Measurements from ENCODE around the gene IL17C. TPM values are rescaled to one million over a fixed set of nuclear protein-coding genes. Genes with fewer than 3 reads are reported as not detected.
"Not testable (repeated sequence)": the region's sequence is repeated elsewhere in the genome, so short reads cannot be mapped to it uniquely, and the experiment has no call there.

Gene IL17C
- polyA plus RNA-seq, 5 donors = 0.10 TPM; not detected in 4

- DNase-seq = not testable (repeated sequence)
Measured at GRCh38 chr16:88609426-88609825, 28.9 kb upstream of the IL17C start.

- DNase-seq = no peak
Measured at GRCh38 chr16:88610080-88610479, 28.3 kb upstream of the IL17C start.

GRCh38 chr16:88610909-88611812 lies 27.2 kb upstream of the IL17C start:
- DNase-seq = no peak

- no peak for DNase-seq
Measured at GRCh38 chr16:88613293-88613692, 25.1 kb upstream of the IL17C start.

GRCh38 chr16:88613911-88614817 lies 24.2 kb upstream of the IL17C start:
- no peak for DNase-seq

- DNase-seq = no peak
Measured at GRCh38 chr16:88614818-88615580, 23.4 kb upstream of the IL17C start.

- DNase-seq = peak; percentile 61 to 65
Measured at GRCh38 chr16:88616320-88616719, 22.1 kb upstream of the IL17C start.

GRCh38 chr16:88616736-88617135 lies 21.6 kb upstream of the IL17C start:
- DNase-seq = no peak

- no peak for DNase-seq
Measured at GRCh38 chr16:88617268-88618031, 20.9 kb upstream of the IL17C start.

GRCh38 chr16:88618182-88618955 lies 20.0 kb upstream of the IL17C start:
- no peak for DNase-seq

GRCh38 chr16:88618956-88619667 lies 19.3 kb upstream of the IL17C start:
- DNase-seq = no peak

GRCh38 chr16:88619859-88620815 lies 18.2 kb upstream of the IL17C start:
- DNase-seq = no peak

GRCh38 chr16:88622125-88622524 lies 16.2 kb upstream of the IL17C start:
- DNase-seq = no peak

- DNase-seq = no peak
Measured at GRCh38 chr16:88622866-88623265, 15.5 kb upstream of the IL17C start.

GRCh38 chr16:88623858-88624257 lies 14.5 kb upstream of the IL17C start:
- no peak for DNase-seq

- DNase-seq = no peak
Measured at GRCh38 chr16:88624481-88624880, 13.9 kb upstream of the IL17C start.

- no peak for DNase-seq
Measured at GRCh38 chr16:88624977-88625576, 13.3 kb upstream of the IL17C start.

- DNase-seq = no peak
Measured at GRCh38 chr16:88626646-88627045, 11.7 kb upstream of the IL17C start.

Data from right lung (tissue), 5 donors.